Panc1 (cell line): ENCODE results near the gene CRTC1. TPM values are rescaled to one million over a fixed set of nuclear protein-coding genes. Genes with fewer than 3 reads are reported as not detected.

Source experiments
- ATAC-seq: fragments of 200-7000 bp; cut with Tn5 transposase; 2 replicates; pipeline ENCODE4 v1.9.1; 2020; ENCODE audit warnings: mild to moderate bottlenecking, moderate library complexity
- BruUV-seq: library from RNA; stranded (reverse); fragments of 400-500 nt; replicated peaks from 2 replicates; lab custom pipeline; 2021; lab: Mats Ljungman, UMichigan
- CTCF ChIA-PET: fragments of 300-600 bp; sonication (Branson Sonifier 250); formaldehyde crosslinking; loops from one replicate; lab custom pipeline; 2022; ENCODE audit warnings: antibody characterized with exemption; lab: Charles Lee
- POLR2A ChIA-PET: fragments of 300-600 bp; sonication (Branson Sonifier 250); formaldehyde crosslinking; loops from one replicate; lab custom pipeline; 2022; ENCODE audit warnings: antibody characterized with exemption; lab: Charles Lee
- DNase-seq: peaks from one replicate; pipeline ENCODE4 v3.0.0-alpha.2; 2010; ENCODE audit warnings: low read depth, low spot score
- H3K27ac ChIP-seq: 2 replicates; pipeline ENCODE4 v1.5.1; 2011; ENCODE audit warnings: mild to moderate bottlenecking, low read length, inconsistent platforms
- H3K27me3 ChIP-seq: fragments of 200-500 bp; sonication (Bioruptor generic); 2 replicates; pipeline ENCODE4 v1.6.0; 2014; ENCODE audit warnings: low read length, inconsistent platforms; ENCODE audit not compliant: control insufficient read depth, insufficient read depth
- H3K36me3 ChIP-seq: fragments of 200-500 bp; sonication (Bioruptor generic); 2 replicates; pipeline ENCODE4 v1.5.1; 2014; ENCODE audit warnings: inconsistent platforms, mild to moderate bottlenecking, low read length, moderate library complexity; ENCODE audit not compliant: control insufficient read depth, insufficient read depth
- H3K4me1 ChIP-seq: 2 replicates; pipeline ENCODE4 v1.5.1; 2011; ENCODE audit warnings: inconsistent platforms, mild to moderate bottlenecking, low read length, moderate library complexity; ENCODE audit not compliant: control insufficient read depth, insufficient read depth
- H3K4me3 ChIP-seq, 2 experiments: 2 replicates each; pipeline ENCODE4 v1.5.1; 2011 to 2012; ENCODE audit warnings: low read depth in 2 of 2, low read length in 2 of 2, mild to moderate bottlenecking in 2 of 2, inconsistent platforms in 1 of 2, moderate library complexity in 1 of 2
- H3K9me3 ChIP-seq: fragments of 200-500 bp; sonication (Bioruptor generic); 2 replicates; pipeline ENCODE4 v1.5.1; 2014; ENCODE audit warnings: low read depth, mild to moderate bottlenecking, inconsistent platforms, low read length, moderate library complexity; ENCODE audit not compliant: control insufficient read depth, insufficient read depth
- CTCF ChIP-seq: fragments of 450-650 bp; IDR thresholded peaks from 2 replicates; pipeline ENCODE4 v1.5.1; 2017; ENCODE audit warnings: mild to moderate bottlenecking
- POLR2AphosphoS5 ChIP-seq: IDR thresholded peaks from 2 replicates; pipeline ENCODE4 v1.6.1; 2012; ENCODE audit warnings: mild to moderate bottlenecking, low read depth, low read length, moderate library complexity
- REST ChIP-seq, 2 experiments: IDR thresholded peaks; 2 replicates each; pipeline ENCODE4 v1.6.1; 2011 to 2012; ENCODE audit warnings: low read depth in 2 of 2, control low read depth in 1 of 2, low read length in 1 of 2, mild to moderate bottlenecking in 1 of 2, moderate library complexity in 1 of 2; ENCODE audit not compliant: insufficient read depth in 1 of 2
- SIN3A ChIP-seq: IDR thresholded peaks from 2 replicates; pipeline ENCODE4 v1.6.1; 2012; ENCODE audit warnings: low read depth, mild to moderate bottlenecking, low read length, moderate library complexity, borderline replicate concordance; ENCODE audit not compliant: insufficient read depth
- TCF7L2 ChIP-seq: IDR thresholded peaks from 2 replicates; pipeline ENCODE4 v1.6.1; 2011; ENCODE audit warnings: mild to moderate bottlenecking, low read depth, low read length, inconsistent platforms
- in situ Hi-C: cut with HindIII; loops from 2 replicates; pipeline ENCODE4 v1.10.0; 2016; ENCODE audit warnings: low sequenced_read_pairs, low pct_unique_long_range_greater_than_20kb
- intact Hi-C: fragments of 100-400 bp; cut with micrococcal nuclease; formaldehyde crosslinking; loops from one replicate; pipeline ENCODE4 v1.10.0; 2022; ENCODE audit not compliant: unreplicated experiment
- total RNA-seq: library from RNA; stranded (reverse); gene quantifications from one replicate; pipeline ENCODE4 v1.2.1, GENCODE V29; 2021; ENCODE audit not compliant: unreplicated experiment

CRTC1 gene
- total RNA-seq, 1 experiment from 2014 or later = 18.2 TPM

GRCh38 chr19:18653853-18654252, 29.6 kb upstream of the CRTC1 start:
- ATAC-seq (no peak), DNase-seq (no peak)
- ChIA-PET POLR2A (no interaction called here), CTCF (no interaction called here)
- Histone ChIP-seq H3K27ac (no peak overlapping the region), H3K9me3 (no peaks in the 10 kb centered on the region), H3K4me1 (0 out of 2 replicates have a peak, but pooled peaks cover 3% of the 10 kb centered on the region), H3K36me3 (no peaks in the 10 kb centered on the region), H3K4me3 (no peak overlapping the region), H3K27me3 (no peaks in the 10 kb centered on the region)
- TF ChIP-seq CTCF = no peak
- no peak for TF ChIP-seq REST (IDR thresholded peaks at IDR 0.05; ENCODE audit: insufficient read depth in 1 of 2, low read depth in 2 of 2, low read length in 1 of 2)
- no peak for TF ChIP-seq SIN3A
- no peak for TF ChIP-seq POLR2AphosphoS5
- TF ChIP-seq TCF7L2 = no peak
- in situ Hi-C loops (no loop called here), intact Hi-C loops (no loop called here)
- BruUV-seq = no TSS peak

GRCh38 chr19:18654469-18654868, 29.0 kb upstream of the CRTC1 start:
- no TSS peak for BruUV-seq
- CTCF ChIA-PET = no interaction called here
- in situ Hi-C loops = no loop called here

More at GRCh38 chr19:18654469-18654868, 29.0 kb upstream of the CRTC1 start:
- ATAC-seq (no peak), DNase-seq (no peak)
- H3K27ac ChIP-seq = no peak overlapping the region
- no peak overlapping the region for H3K4me3 ChIP-seq
- 0 out of 2 replicates have a peak, but pooled peaks cover 3% of the 10 kb centered on the region for H3K4me1 ChIP-seq
- no peaks in the 10 kb centered on the region for H3K27me3 ChIP-seq
- POLR2A ChIA-PET = no interaction called here
- no peaks in the 10 kb centered on the region for H3K36me3 ChIP-seq
- no peaks in the 10 kb centered on the region for H3K9me3 ChIP-seq
- intact Hi-C loops = no loop called here
- TF ChIP-seq REST (IDR thresholded peaks at IDR 0.05; ENCODE audit: insufficient read depth in 1 of 2, low read depth in 2 of 2, low read length in 1 of 2) = no peak
- TF ChIP-seq POLR2AphosphoS5 = no peak
- TF ChIP-seq TCF7L2 = no peak
